ENCODE results near the gene PTPRN2. TPM values are rescaled to one million over a fixed set of nuclear protein-coding genes. Genes with fewer than 3 reads are reported as not detected.

PTPRN2 gene
- total and polyA plus RNA-seq, 2 of the 8 experiments (the other 6 are each of a cell fraction or from before 2014, with no cell fraction given): 2.6 to 4.5 TPM

- H3K4me2 ChIP-seq (ENCODE audit: insufficient read depth in 1 of 2, low read depth in 2 of 2, low read length in 2 of 2): no peak overlapping the region
- H3K9me3 ChIP-seq (ENCODE audit: insufficient read depth in 2 of 2, low read depth in 1 of 2, low read length in 1 of 2): peaks cover 18 to 48% of the 10 kb centered on the region in 2 experiments; a peak in 3 of 4 replicates
- ChIA-PET CTCF (ENCODE audit: partially characterized antibody) (no interaction called here), POLR2A (ENCODE audit: partially characterized antibody) (no interaction called here)
- H2BK120ac ChIP-seq (replicated peaks; ENCODE audit: low read depth, low read length): no peak overlapping the region
- H2BK15ac ChIP-seq (ENCODE audit: low read length): no peak overlapping the region
- H3K18ac ChIP-seq (ENCODE audit: extremely low read depth, low read length): no peak overlapping the region
- FAIRE-seq (no peak), DNase-seq (ENCODE audit: low read depth in 1 of 2, low spot score in 2 of 2) (no peak)
- no peak overlapping the region for H2BK12ac ChIP-seq (ENCODE audit: low read depth, low read length)
- H3K56ac ChIP-seq (replicated peaks; ENCODE audit: insufficient read length, low read depth, low read length): no peak overlapping the region
- H3K4me3 ChIP-seq (ENCODE audit: extremely low read depth in 1 of 4, insufficient read depth in 2 of 4, low read depth in 3 of 4, low read length in 4 of 4): no peak overlapping the region
- no peaks in the 10 kb centered on the region for H3K79me1 ChIP-seq (ENCODE audit: low read depth, low read length)
- H3K23ac ChIP-seq (ENCODE audit: insufficient read length): no peak overlapping the region
- no peak for TF ChIP-seq CHD2 (IDR thresholded peaks at IDR 0.05; ENCODE audit: low read length)
- TF ChIP-seq KDM5A (IDR thresholded peaks at IDR 0.05; ENCODE audit: low read length): no peak
- no peak for TF ChIP-seq ASH2L (IDR thresholded peaks at IDR 0.05; ENCODE audit: low read length)
- TF ChIP-seq BRCA1 (IDR thresholded peaks at IDR 0.05; ENCODE audit: low read depth, low read length): no peak
- TF ChIP-seq TCF12 (IDR thresholded peaks at IDR 0.05; ENCODE audit: low read depth, low read length): no peak
- TF ChIP-seq HDAC2 (IDR thresholded peaks at IDR 0.05; ENCODE audit: borderline replicate concordance in 1 of 2, low read depth in 2 of 2, low read length in 2 of 2): no peak
- TF ChIP-seq E2F6 (IDR thresholded peaks at IDR 0.05): no peak
- TF ChIP-seq FOSL1 (IDR thresholded peaks at IDR 0.05; ENCODE audit: insufficient read depth, low read depth, low read length): no peak
- TF ChIP-seq JUND (IDR thresholded peaks at IDR 0.05; ENCODE audit: low read length): no peak
- TF ChIP-seq SIRT6 (IDR thresholded peaks at IDR 0.05; ENCODE audit: low read length): no peak
- no peak for TF ChIP-seq RBBP5 (IDR thresholded peaks at IDR 0.05; ENCODE audit: borderline replicate concordance, low read depth, low read length)
- TF ChIP-seq ZNF274 (IDR thresholded peaks at IDR 0.05; ENCODE audit: borderline replicate concordance, extremely low read depth, low read length): no peak
- 84% methylated on average over 11 of the region's 11 CpGs; no CpG with 5 or more reads in 1 of the 2 experiments for WGBS, 2 experiments (ENCODE audit: extremely low coverage in 1 of 2, insufficient coverage in 1 of 2, insufficient read length in 1 of 2, insufficient replicate concordance in 2 of 2, low coverage in 1 of 2, low lambda C conversion rate in 2 of 2, missing lambda C conversion rate in 1 of 2)
- H3K36me3 ChIP-seq (ENCODE audit: control insufficient read depth in 2 of 4, insufficient read depth in 4 of 4, low read length in 3 of 4): no peaks in the 10 kb centered on the region
- no peaks in the 10 kb centered on the region for H4K20me1 ChIP-seq (replicated peaks in 1 of 2; ENCODE audit: control insufficient read depth in 1 of 2, insufficient read depth in 2 of 2, low read length in 2 of 2)
- H2BK20ac ChIP-seq (ENCODE audit: low read length): no peak overlapping the region
- no peak overlapping the region for H3K14ac ChIP-seq (ENCODE audit: insufficient read length)
- no peaks in the 10 kb centered on the region for H3K23me2 ChIP-seq (ENCODE audit: low read depth, low read length)
- H2AK5ac ChIP-seq (ENCODE audit: low read depth, low read length): no peak overlapping the region
- no peak overlapping the region for H2AFZ ChIP-seq (ENCODE audit: low read length)
- H3K79me2 ChIP-seq (ENCODE audit: control insufficient read depth in 1 of 2, insufficient read depth in 2 of 2, low read length in 2 of 2): no peaks in the 10 kb centered on the region
- H3K4ac ChIP-seq (replicated peaks; ENCODE audit: insufficient read length, low read depth, low read length): no peak overlapping the region
- H4K8ac ChIP-seq (ENCODE audit: extremely low read depth, insufficient read depth, low read length): no peak overlapping the region
- H4K91ac ChIP-seq (replicated peaks; ENCODE audit: insufficient read length, low read length): no peak overlapping the region
- no peaks in the 10 kb centered on the region; a peak in 1 of 7 replicates for H3K4me1 ChIP-seq (replicated peaks in 1 of 4; ENCODE audit: control insufficient read depth in 3 of 4, insufficient read depth in 4 of 4, low read length in 3 of 4)
- no peaks in the 10 kb centered on the region for H3K27me3 ChIP-seq (replicated peaks in 1 of 4; ENCODE audit: control insufficient read depth in 3 of 4, extremely low read depth in 1 of 4, insufficient read depth in 3 of 4, low read length in 3 of 4)
- no peak overlapping the region for H4K5ac ChIP-seq (ENCODE audit: insufficient read length, low read depth, low read length)
- no peak overlapping the region for H3K9ac ChIP-seq (replicated peaks in 1 of 4; ENCODE audit: extremely low read depth in 1 of 4, low read depth in 3 of 4, low read length in 3 of 4)
- H2BK5ac ChIP-seq (ENCODE audit: low read depth, low read length): no peak overlapping the region
- H3K27ac ChIP-seq (ENCODE audit: low read depth, low read length): no peak overlapping the region
Observed at GRCh38 chr7:158121441-158122045, 466.1 kb downstream of the PTPRN2 start.

All from H1 (cell line).